Body of pancreas (tissue), 4 donors: ENCODE results near the gene IER3.

ENCODE experiments used
- POLR2A ChIP-seq, 3 donors: fragments of 450-650 bp; IDR thresholded peaks; one replicate each; pipeline ENCODE4 v1.6.1; 2016; ENCODE audit warnings: antibody characterized with exemption in 3 of 3, mild to moderate bottlenecking in 2 of 3
- TF ChIP-seq, protein P1 (sequence below), 7 experiments: fragments of 450-650 bp in 4 of 7; fragments of 200-600 bp in 3 of 7; sonication (generic) in 3 of 7; IDR thresholded peaks; one replicate each; pipeline ENCODE4 v1.5.1; 2016 to 2019; ENCODE audit warnings: antibody characterized with exemption in 7 of 7

DNA sequence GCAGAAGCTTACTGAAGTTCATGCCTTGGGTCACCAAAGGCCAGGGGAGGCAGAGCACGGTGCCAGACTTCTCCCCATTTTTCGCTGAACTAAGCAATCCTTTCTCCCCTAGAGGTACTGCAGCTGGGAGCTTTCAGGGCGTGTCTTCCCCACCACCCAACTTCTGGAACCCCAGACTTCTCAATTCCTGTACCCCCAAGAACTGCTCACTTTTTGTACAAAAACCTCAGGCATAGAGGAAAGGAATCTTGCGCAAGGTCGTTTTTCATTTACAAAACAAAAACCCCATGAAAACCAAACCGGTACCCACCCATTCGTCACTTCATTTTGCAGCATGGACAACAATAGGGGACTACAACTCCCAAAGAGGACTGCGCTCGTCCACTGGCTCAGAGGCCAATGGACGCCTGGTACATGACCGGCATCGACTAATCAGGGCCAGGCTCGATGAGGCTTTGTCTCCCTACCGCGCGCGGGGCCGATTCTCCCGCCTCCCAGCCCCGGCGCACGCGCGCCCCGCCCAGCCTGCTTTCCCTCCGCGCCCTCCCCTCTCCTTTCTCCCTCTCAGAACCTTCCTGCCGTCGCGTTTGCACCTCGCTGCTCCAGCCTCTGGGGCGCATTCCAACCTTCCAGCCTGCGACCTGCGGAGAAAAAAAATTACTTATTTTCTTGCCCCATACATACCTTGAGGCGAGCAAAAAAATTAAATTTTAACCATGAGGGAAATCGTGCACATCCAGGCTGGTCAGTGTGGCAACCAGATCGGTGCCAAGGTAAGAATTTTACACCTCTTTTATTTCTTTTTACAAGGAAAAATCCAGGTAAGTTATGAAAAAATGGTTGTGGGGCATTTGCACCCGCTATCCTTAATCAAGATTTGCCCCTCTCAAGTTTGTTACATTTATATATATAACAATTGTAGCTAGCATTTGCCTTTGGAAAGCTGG, 24.3 kb downstream of the IER3 start, which contains the start of gene TUBB:
- TF ChIP-seq, protein P1, sequence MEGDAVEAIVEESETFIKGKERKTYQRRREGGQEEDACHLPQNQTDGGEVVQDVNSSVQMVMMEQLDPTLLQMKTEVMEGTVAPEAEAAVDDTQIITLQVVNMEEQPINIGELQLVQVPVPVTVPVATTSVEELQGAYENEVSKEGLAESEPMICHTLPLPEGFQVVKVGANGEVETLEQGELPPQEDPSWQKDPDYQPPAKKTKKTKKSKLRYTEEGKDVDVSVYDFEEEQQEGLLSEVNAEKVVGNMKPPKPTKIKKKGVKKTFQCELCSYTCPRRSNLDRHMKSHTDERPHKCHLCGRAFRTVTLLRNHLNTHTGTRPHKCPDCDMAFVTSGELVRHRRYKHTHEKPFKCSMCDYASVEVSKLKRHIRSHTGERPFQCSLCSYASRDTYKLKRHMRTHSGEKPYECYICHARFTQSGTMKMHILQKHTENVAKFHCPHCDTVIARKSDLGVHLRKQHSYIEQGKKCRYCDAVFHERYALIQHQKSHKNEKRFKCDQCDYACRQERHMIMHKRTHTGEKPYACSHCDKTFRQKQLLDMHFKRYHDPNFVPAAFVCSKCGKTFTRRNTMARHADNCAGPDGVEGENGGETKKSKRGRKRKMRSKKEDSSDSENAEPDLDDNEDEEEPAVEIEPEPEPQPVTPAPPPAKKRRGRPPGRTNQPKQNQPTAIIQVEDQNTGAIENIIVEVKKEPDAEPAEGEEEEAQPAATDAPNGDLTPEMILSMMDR (IDR thresholded peaks at IDR 0.05): peak in 4 of 7 experiments; percentile 27 to 42 (median 34)
- TF ChIP-seq POLR2A (IDR thresholded peaks at IDR 0.05): peak; percentile 79 to 97 (median 95)
